Stimulated activated naive B cell treated with anti-CD40 and anti-IgM and Interleukin-4, amounts not matched to agents 10 μg/mL and 1 μg/mL and 100 μg/mL, for 72 hours (primary cell): ENCODE results near the gene FKRP.
"Not testable (repeated sequence)": the region's sequence is repeated elsewhere in the genome, so short reads cannot be mapped to it uniquely, and the experiment has no call there.

Experiments used
- ATAC-seq, 2 donors: fragments of 150-1000 bp; cut with Tn5 transposase; replicated peaks; 2 replicates each; pipeline ENCODE4 v1.10.0; 2021; ENCODE audit warnings: moderate library complexity in 1 of 2
- DNase-seq: peaks from one replicate; pipeline ENCODE4 v3.0.0; 2021
- H3K27ac Mint-ChIP-seq: one replicate; pipeline ENCODE4 v1.8.0; 2022; ENCODE audit warnings: mild to moderate bottlenecking, mixed read lengths
- H3K27me3 Mint-ChIP-seq, 2 donors: one replicate each; pipeline ENCODE4 v1.8.0; 2022; ENCODE audit warnings: mixed read lengths in 2 of 2
- H3K36me3 Mint-ChIP-seq, 2 donors: one replicate each; pipeline ENCODE4 v1.8.0; 2022; ENCODE audit warnings: mixed read lengths in 2 of 2, mild to moderate bottlenecking in 1 of 2
- H3K4me1 Mint-ChIP-seq, 2 donors: one replicate each; pipeline ENCODE4 v1.8.0; 2022; ENCODE audit warnings: mixed read lengths in 2 of 2, mild to moderate bottlenecking in 1 of 2
- H3K4me3 Mint-ChIP-seq, 2 donors: one replicate each; pipeline ENCODE4 v1.8.0; 2022; ENCODE audit warnings: mild to moderate bottlenecking in 2 of 2, mixed read lengths in 2 of 2, moderate library complexity in 1 of 2
- H3K9me3 Mint-ChIP-seq, 2 donors: one replicate each; pipeline ENCODE4 v1.8.0; 2022; ENCODE audit warnings: mixed read lengths in 2 of 2, mild to moderate bottlenecking in 1 of 2

Gene FKRP

GRCh38 chr19:46786236-46787039 lies 40.6 kb downstream of the FKRP start:
- peak; percentile 79 for DNase-seq
- H3K27ac Mint-ChIP-seq, result peak overlapping the region; percentile 97
- peaks cover 39 to 52% of the 10 kb centered on the region in 2 donors for H3K36me3 Mint-ChIP-seq
- ATAC-seq, result peak; percentile 62 to 64
- peak overlapping the region; percentile 98 to 99 for H3K4me3 Mint-ChIP-seq
- H3K9me3 Mint-ChIP-seq, result no peaks in the 10 kb centered on the region
- no peaks in the 10 kb centered on the region for H3K27me3 Mint-ChIP-seq
- peaks cover 38 to 67% of the 10 kb centered on the region in 2 donors for H3K4me1 Mint-ChIP-seq

GRCh38 chr19:46787040-46787330 lies 41.1 kb downstream of the FKRP start:
- ATAC-seq (no peak), DNase-seq (no peak)
- Mint-ChIP-seq H3K27ac (peak overlapping the region; percentile 97), H3K4me1 (peaks cover 39 to 71% of the 10 kb centered on the region in 2 donors), H3K27me3 (no peaks in the 10 kb centered on the region), H3K4me3 (peak overlapping the region; percentile 98 to 99), H3K36me3 (peaks cover 34 to 46% of the 10 kb centered on the region in 2 donors), H3K9me3 (no peaks in the 10 kb centered on the region)

GRCh38 chr19:46787331-46788261 lies 41.7 kb downstream of the FKRP start:
- H3K4me1 Mint-ChIP-seq, result peaks cover 39 to 70% of the 10 kb centered on the region in 2 donors
- H3K4me3 Mint-ChIP-seq, result peak overlapping the region; percentile 98 to 99
- DNase-seq (peak; percentile 35), ATAC-seq (peak; percentile 4 to 5)
- no peaks in the 10 kb centered on the region for H3K27me3 Mint-ChIP-seq
- no peaks in the 10 kb centered on the region for H3K9me3 Mint-ChIP-seq
- H3K27ac Mint-ChIP-seq, result peak overlapping the region; percentile 97
- H3K36me3 Mint-ChIP-seq, result peaks cover 28 to 42% of the 10 kb centered on the region in 2 donors

GRCh38 chr19:46788262-46788967 lies 42.6 kb downstream of the FKRP start, which contains the start of gene SLC1A5:
SLC1A5 (minus strand) TSS chr19:46788594; CDS start chr19:46787965, 629 bp downstream.
- Mint-ChIP-seq H3K4me3 (peak within 1 kb of the TSS; percentile 98 to 99), H3K27ac (peak within 1 kb of the TSS; percentile 97), H3K36me3 (peaks cover 20 to 36% of the 10 kb centered on the region in 2 donors), H3K4me1 (peaks cover 35 to 62% of the 10 kb centered on the region in 2 donors), H3K27me3 (no peaks in the 10 kb centered on the region), H3K9me3 (no peaks in the 10 kb centered on the region)
- peak; percentile 78 to 84 for ATAC-seq
- peak; percentile 97 for DNase-seq

- no peaks in the 10 kb centered on the region for H3K9me3 Mint-ChIP-seq
- no peaks in the 10 kb centered on the region for H3K27me3 Mint-ChIP-seq
- peaks cover 32 to 56% of the 10 kb centered on the region in 2 donors for H3K4me1 Mint-ChIP-seq
- H3K36me3 Mint-ChIP-seq, result peaks cover 16 to 31% of the 10 kb centered on the region in 2 donors
- DNase-seq, result no peak
- H3K27ac Mint-ChIP-seq, result no peak overlapping the region
- H3K4me3 Mint-ChIP-seq, result peak overlapping the region in 1 of 2 donors; percentile 99
- ATAC-seq, result no peak
Measured at GRCh38 chr19:46788968-46789338, 43.1 kb downstream of the FKRP start.

- Mint-ChIP-seq H3K27me3 (no peaks in the 10 kb centered on the region), H3K36me3 (peaks cover 16 to 27% of the 10 kb centered on the region in 2 donors), H3K4me1 (peaks cover 28 to 52% of the 10 kb centered on the region in 2 donors), H3K9me3 (no peaks in the 10 kb centered on the region), H3K4me3 (no peak overlapping the region), H3K27ac (no peak overlapping the region)
- no peak for DNase-seq
- ATAC-seq, result no peak
Measured at GRCh38 chr19:46789371-46789770, 43.5 kb downstream of the FKRP start.

- no peak overlapping the region for H3K27ac Mint-ChIP-seq
- no peak for DNase-seq
- no peak overlapping the region for H3K4me3 Mint-ChIP-seq
Measured at GRCh38 chr19:46791944-46792343, 46.1 kb downstream of the FKRP start.

GRCh38 chr19:46797881-46798280 lies 52.0 kb downstream of the FKRP start:
- H3K36me3 Mint-ChIP-seq, result no peaks in the 10 kb centered on the region

More at GRCh38 chr19:46791944-46792343, 46.1 kb downstream of the FKRP start:
- no peak for ATAC-seq
- Mint-ChIP-seq H3K27me3 (no peaks in the 10 kb centered on the region), H3K36me3 (peaks cover 0 to 5% of the 10 kb centered on the region in 2 donors), H3K9me3 (no peaks in the 10 kb centered on the region), H3K4me1 (peaks cover 7 to 28% of the 10 kb centered on the region in 2 donors)

GRCh38 chr19:46798713-46799112 lies 52.9 kb downstream of the FKRP start:
- H3K4me3 Mint-ChIP-seq, result no peak overlapping the region
- DNase-seq, result no peak
- ATAC-seq, result no peak
- H3K27me3 Mint-ChIP-seq, result no peaks in the 10 kb centered on the region
- no peaks in the 10 kb centered on the region for H3K9me3 Mint-ChIP-seq
- no peaks in the 10 kb centered on the region for H3K4me1 Mint-ChIP-seq
- no peaks in the 10 kb centered on the region for H3K36me3 Mint-ChIP-seq
- H3K27ac Mint-ChIP-seq, result no peak overlapping the region

More at GRCh38 chr19:46797881-46798280, 52.0 kb downstream of the FKRP start:
- DNase-seq (no peak), ATAC-seq (no peak)
- Mint-ChIP-seq H3K4me1 (no peaks in the 10 kb centered on the region), H3K27me3 (no peaks in the 10 kb centered on the region), H3K4me3 (no peak overlapping the region), H3K9me3 (no peaks in the 10 kb centered on the region), H3K27ac (no peak overlapping the region)

GRCh38 chr19:46802152-46802551 lies 56.3 kb downstream of the FKRP start:
- H3K36me3 Mint-ChIP-seq, result no peaks in the 10 kb centered on the region
- H3K9me3 Mint-ChIP-seq, result no peaks in the 10 kb centered on the region
- H3K4me3 Mint-ChIP-seq, result no peak overlapping the region
- ATAC-seq, result no peak
- H3K27ac Mint-ChIP-seq, result no peak overlapping the region
- no peaks in the 10 kb centered on the region for H3K27me3 Mint-ChIP-seq
- DNase-seq, result no peak
- H3K4me1 Mint-ChIP-seq, result no peaks in the 10 kb centered on the region

- no peak for DNase-seq
- Mint-ChIP-seq H3K9me3 (no peaks in the 10 kb centered on the region), H3K4me3 (no peak overlapping the region)
Measured at GRCh38 chr19:46803555-46803954, 57.7 kb downstream of the FKRP start.

GRCh38 chr19:46804432-46804831 lies 58.6 kb downstream of the FKRP start:
- not testable (repeated sequence) for H3K27me3 Mint-ChIP-seq, ATAC-seq, H3K36me3 Mint-ChIP-seq, H3K9me3 Mint-ChIP-seq, H3K4me3 Mint-ChIP-seq, H3K27ac Mint-ChIP-seq, H3K4me1 Mint-ChIP-seq, DNase-seq

More at GRCh38 chr19:46803555-46803954, 57.7 kb downstream of the FKRP start:
- no peaks in the 10 kb centered on the region for H3K36me3 Mint-ChIP-seq
- peak in 1 of 2 donors; percentile 25 for ATAC-seq
- H3K27ac Mint-ChIP-seq, result no peak overlapping the region
- no peaks in the 10 kb centered on the region for H3K27me3 Mint-ChIP-seq
- H3K4me1 Mint-ChIP-seq, result no peaks in the 10 kb centered on the region

- no peaks in the 10 kb centered on the region for H3K27me3 Mint-ChIP-seq
- DNase-seq (no peak), ATAC-seq (no peak)
- H3K4me3 Mint-ChIP-seq, result no peak overlapping the region
- H3K9me3 Mint-ChIP-seq, result no peaks in the 10 kb centered on the region
- H3K36me3 Mint-ChIP-seq, result no peaks in the 10 kb centered on the region
- peaks cover 0 to 3% of the 10 kb centered on the region in 2 donors for H3K4me1 Mint-ChIP-seq
- H3K27ac Mint-ChIP-seq, result no peak overlapping the region
Measured at GRCh38 chr19:46806656-46807055, 60.8 kb downstream of the FKRP start.
